IMR-90 (cell line): Measurements from ENCODE around the gene ASAH2. TPM values are rescaled to one million over a fixed set of nuclear protein-coding genes. Genes with fewer than 3 reads are reported as not detected.

Experiments used
- ATAC-seq: fragments of 200-7000 bp; cut with Tn5 transposase; 2 replicates; pipeline ENCODE4 v1.9.1; 2020; ENCODE audit warnings: low read depth, mild to moderate bottlenecking, moderate library complexity
- BruUV-seq: library from RNA; stranded (reverse); fragments of 400-500 nt; replicated peaks from 2 replicates; lab custom pipeline; 2021; lab: Mats Ljungman, UMichigan
- CTCF ChIA-PET: fragments of 300-600 bp; formaldehyde crosslinking; extraction: SDS; loops from one replicate; lab custom pipeline; 2021; ENCODE audit warnings: antibody characterized with exemption; lab: Yijun Ruan, JAX
- POLR2A ChIA-PET: fragments of 300-600 bp; sonication (Branson Sonifier 250); formaldehyde crosslinking; loops from one replicate; lab custom pipeline; 2022; ENCODE audit warnings: antibody characterized with exemption; ENCODE audit not compliant: unreplicated experiment; lab: Charles Lee
- DNase-seq: peaks from one replicate; pipeline ENCODE4 v3.0.0; 2013
- H2AFZ ChIP-seq: replicated peaks from 2 replicates; pipeline ENCODE3; 2013; ENCODE audit warnings: low read length, mild to moderate bottlenecking; ENCODE audit not compliant: poor library complexity
- H2AK5ac ChIP-seq: 2 replicates; pipeline ENCODE4 v1.6.1; 2013; ENCODE audit warnings: low read depth, low read length, inconsistent platforms
- H2AK9ac ChIP-seq: replicated peaks from 2 replicates; pipeline ENCODE3; 2013; ENCODE audit warnings: mild to moderate bottlenecking, low read depth, low read length, moderate library complexity; ENCODE audit not compliant: poor library complexity
- H2BK120ac ChIP-seq: 2 replicates; pipeline ENCODE4 v1.6.1; 2013; ENCODE audit warnings: low read depth, low read length, inconsistent platforms
- H2BK15ac ChIP-seq: 3 replicates; pipeline ENCODE4 v1.6.1; 2013; ENCODE audit warnings: low read depth, low read length, inconsistent platforms
- H2BK20ac ChIP-seq: 2 replicates; pipeline ENCODE4 v1.6.1; 2013; ENCODE audit warnings: low read depth, mild to moderate bottlenecking, inconsistent platforms, low read length, moderate library complexity
- H2BK5ac ChIP-seq: 2 replicates; pipeline ENCODE4 v1.6.1; 2013; ENCODE audit warnings: mild to moderate bottlenecking, low read depth, low read length, inconsistent platforms; ENCODE audit not compliant: poor library complexity, severe bottlenecking
- H3K14ac ChIP-seq: replicated peaks from 2 replicates; pipeline ENCODE4 v1.6.1; 2013; ENCODE audit warnings: low read depth, low read length, inconsistent platforms
- H3K18ac ChIP-seq: 2 replicates; pipeline ENCODE4 v1.6.1; 2013; ENCODE audit warnings: low read depth, low read length, control low read depth
- H3K23ac ChIP-seq: 2 replicates; pipeline ENCODE4 v1.6.1; 2013; ENCODE audit warnings: low read depth, low read length, inconsistent platforms
- H3K27ac ChIP-seq: 2 replicates; pipeline ENCODE4 v1.5.1; 2013; ENCODE audit warnings: mild to moderate bottlenecking, control low read depth, low read length; ENCODE audit not compliant: insufficient read depth
- H3K27me3 ChIP-seq: 2 replicates; pipeline ENCODE4 v1.6.1; 2013; ENCODE audit warnings: low read length; ENCODE audit not compliant: control insufficient read depth, insufficient read depth
- H3K36me3 ChIP-seq: 2 replicates; pipeline ENCODE4 v1.6.1; 2013; ENCODE audit warnings: low read length, mixed read lengths; ENCODE audit not compliant: control insufficient read depth, insufficient read depth
- H3K4ac ChIP-seq: 2 replicates; pipeline ENCODE4 v1.6.1; 2013; ENCODE audit warnings: low read depth, low read length, inconsistent platforms
- H3K4me1 ChIP-seq: 2 replicates; pipeline ENCODE4 v1.6.1; 2013; ENCODE audit warnings: low read length, mixed read lengths; ENCODE audit not compliant: control insufficient read depth, insufficient read depth
- H3K4me2 ChIP-seq: 2 replicates; pipeline ENCODE4 v1.6.1; 2013; ENCODE audit warnings: low read depth, mild to moderate bottlenecking, control low read depth, low read length, moderate library complexity
- H3K4me3 ChIP-seq: 2 replicates; pipeline ENCODE4 v1.5.1; 2013; ENCODE audit warnings: low read depth, mild to moderate bottlenecking, control low read depth, low read length, moderate library complexity; ENCODE audit not compliant: insufficient read depth
- H3K56ac ChIP-seq: 2 replicates; pipeline ENCODE4 v1.6.1; 2013; ENCODE audit warnings: low read length, inconsistent platforms; ENCODE audit not compliant: insufficient read depth; ENCODE audit errors: extremely low read depth
- H3K79me1 ChIP-seq, 2 experiments: 2 replicates each; pipeline ENCODE4 v1.6.1; 2013; ENCODE audit warnings: low read length in 2 of 2, inconsistent platforms in 1 of 2, low read depth in 1 of 2
- H3K9ac ChIP-seq: 2 replicates; pipeline ENCODE4 v1.6.1; 2013; ENCODE audit warnings: low read depth, low read length, control low read depth
- H3K9me1 ChIP-seq: 2 replicates; pipeline ENCODE4 v1.6.1; 2013; ENCODE audit warnings: low read length, inconsistent platforms; ENCODE audit not compliant: insufficient read depth
- H3K9me3 ChIP-seq: 2 replicates; pipeline ENCODE4 v1.6.1; 2013; ENCODE audit warnings: low read length; ENCODE audit not compliant: control insufficient read depth, insufficient read depth
- H4K20me1 ChIP-seq: 2 replicates; pipeline ENCODE4 v1.6.1; 2013; ENCODE audit warnings: low read length, inconsistent platforms; ENCODE audit not compliant: insufficient read depth
- H4K5ac ChIP-seq: 2 replicates; pipeline ENCODE4 v1.6.1; 2013; ENCODE audit warnings: mild to moderate bottlenecking, low read depth, low read length, control low read depth
- H4K8ac ChIP-seq, 2 experiments: 2 replicates each; pipeline ENCODE4 v1.6.1; 2013; ENCODE audit warnings: low read depth in 2 of 2, low read length in 2 of 2, control low read depth in 1 of 2, inconsistent platforms in 1 of 2
- H4K91ac ChIP-seq: 2 replicates; pipeline ENCODE4 v1.6.1; 2013; ENCODE audit warnings: low read depth, low read length, inconsistent platforms; ENCODE audit not compliant: insufficient read depth
- CEBPB ChIP-seq: IDR thresholded peaks from 2 replicates; pipeline ENCODE4 v1.6.1; 2012; ENCODE audit warnings: low read depth, low read length, improper control_type of control experiment
- CHD1 ChIP-seq: IDR thresholded peaks from 2 replicates; pipeline ENCODE4 v1.6.1; 2012; ENCODE audit warnings: low read depth, low read length, improper control_type of control experiment
- RFX5 ChIP-seq: IDR thresholded peaks from 2 replicates; pipeline ENCODE4 v1.8.0; 2012; ENCODE audit warnings: low read depth, mild to moderate bottlenecking, low read length, moderate library complexity
- WGBS, 2 experiments: methylation state at CpG; one replicate each; pipeline versions ENCODE4 v1.1.5 to v1.1.7; 2013; ENCODE audit warnings: missing lambda C conversion rate in 2 of 2; ENCODE audit not compliant: insufficient read length in 1 of 2; ENCODE audit errors: extremely low coverage in 2 of 2; 5-methylcytosine and 5-hydroxymethylcytosine counted together
- dilution Hi-C: fragments of 300-500 bp; cut with HindIII; formaldehyde crosslinking; loops from one replicate; pipeline ENCODE4 v1.14.3; 2018; ENCODE audit warnings: low sequenced_read_pairs; ENCODE audit not compliant: unreplicated experiment
- in situ Hi-C: fragments of 300-500 bp; cut with MboI; formaldehyde crosslinking; loops from 3 replicates; pipeline ENCODE4 v1.14.3; 2019; ENCODE audit warnings: low sequenced_read_pairs, inconsistent platforms, mixed read lengths
- intact Hi-C: fragments of 100-400 bp; cut with micrococcal nuclease; formaldehyde crosslinking; loops from 2 replicates; pipeline ENCODE4 v1.10.0; 2022
- polyA plus RNA-seq, 3 experiments: library from polyadenylated mRNA; depleted of rRNA; stranded (reverse); fragments of >200 nt; gene quantifications; 2 replicates each; pipeline ENCODE4 v1.2.3, GENCODE V29; 2012; ENCODE audit warnings: low replicate concordance in 1 of 3
- total RNA-seq: library from RNA; depleted of rRNA; stranded (reverse); fragments of >200 nt; gene quantifications from 2 replicates; pipeline ENCODE4 v1.2.3, GENCODE V29; 2012
- TF ChIP-seq, protein P1 (sequence below): fragments of 150-350 bp; IDR thresholded peaks from 2 replicates; pipeline ENCODE4 v1.6.1; 2016; ENCODE audit warnings: low read depth, mild to moderate bottlenecking, low read length, moderate library complexity, borderline replicate concordance
- TF ChIP-seq, protein P2 (sequence below): fragments of 150-350 bp; IDR thresholded peaks from 2 replicates; pipeline ENCODE4 v1.6.1; 2017; ENCODE audit warnings: mild to moderate bottlenecking, antibody characterized with exemption, low read length, low read depth

Gene ASAH2
- total and polyA plus RNA-seq, 2 of the 4 experiments (the other 2 are of a cell fraction) = 0.18 to 0.31 TPM

DNA sequence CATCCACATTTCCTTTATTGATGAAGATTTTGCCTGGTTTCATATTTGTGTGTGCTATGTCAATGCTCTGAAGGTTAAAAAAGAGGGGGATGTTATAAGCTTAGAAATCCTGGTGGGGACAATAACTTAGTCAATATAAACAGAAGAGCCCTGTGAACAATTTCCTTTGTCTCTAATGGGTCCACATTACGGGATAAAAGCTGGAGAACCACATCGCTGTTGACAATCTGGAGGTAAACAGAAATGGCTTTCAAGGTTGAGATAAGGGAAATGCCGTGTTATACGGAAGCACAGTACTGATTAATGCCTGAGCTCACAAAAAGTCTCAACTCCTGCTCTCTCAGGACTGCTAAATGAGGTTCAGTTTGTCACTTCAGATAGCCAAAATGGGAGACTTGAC is 16.8 kb downstream of the ASAH2 start:
- H3K9me1 ChIP-seq = no peaks in the 10 kb centered on the region
- H2AK5ac ChIP-seq = no peak overlapping the region
- H2BK20ac ChIP-seq = no peak overlapping the region
- in situ Hi-C loops = no loop called here
- no TSS peak for BruUV-seq
- no peak overlapping the region for H4K5ac ChIP-seq
- H3K27me3 ChIP-seq = peaks cover 34% of the 10 kb centered on the region
- no peak overlapping the region for H3K4ac ChIP-seq
- WGBS, 2 experiments = no CpG with 5 or more reads among the region's 4 CpGs
- H3K9me3 ChIP-seq = no peaks in the 10 kb centered on the region
- CTCF ChIA-PET = no interaction called here
- H2AFZ ChIP-seq = no peak overlapping the region
- no peak overlapping the region for H3K18ac ChIP-seq
- H3K36me3 ChIP-seq = no peaks in the 10 kb centered on the region
- no peak overlapping the region for H3K14ac ChIP-seq
- dilution Hi-C loops = no loop called here
- POLR2A ChIA-PET = no interaction called here
- H4K20me1 ChIP-seq = no peaks in the 10 kb centered on the region
- no peak overlapping the region for H4K91ac ChIP-seq
- no peak overlapping the region for H2BK15ac ChIP-seq
- H3K27ac ChIP-seq = no peak overlapping the region
- no peak overlapping the region for H3K4me2 ChIP-seq
- no peak for DNase-seq
- no peak overlapping the region for H2BK5ac ChIP-seq
- H3K79me1 ChIP-seq = no peaks in the 10 kb centered on the region
- no peak overlapping the region for H4K8ac ChIP-seq
- no peak for TF ChIP-seq CEBPB
- no peak for TF ChIP-seq CHD1
- no peak for TF ChIP-seq RFX5
- TF ChIP-seq, protein P1, sequence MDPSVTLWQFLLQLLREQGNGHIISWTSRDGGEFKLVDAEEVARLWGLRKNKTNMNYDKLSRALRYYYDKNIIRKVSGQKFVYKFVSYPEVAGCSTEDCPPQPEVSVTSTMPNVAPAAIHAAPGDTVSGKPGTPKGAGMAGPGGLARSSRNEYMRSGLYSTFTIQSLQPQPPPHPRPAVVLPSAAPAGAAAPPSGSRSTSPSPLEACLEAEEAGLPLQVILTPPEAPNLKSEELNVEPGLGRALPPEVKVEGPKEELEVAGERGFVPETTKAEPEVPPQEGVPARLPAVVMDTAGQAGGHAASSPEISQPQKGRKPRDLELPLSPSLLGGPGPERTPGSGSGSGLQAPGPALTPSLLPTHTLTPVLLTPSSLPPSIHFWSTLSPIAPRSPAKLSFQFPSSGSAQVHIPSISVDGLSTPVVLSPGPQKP = no peak
- TF ChIP-seq, protein P2, sequence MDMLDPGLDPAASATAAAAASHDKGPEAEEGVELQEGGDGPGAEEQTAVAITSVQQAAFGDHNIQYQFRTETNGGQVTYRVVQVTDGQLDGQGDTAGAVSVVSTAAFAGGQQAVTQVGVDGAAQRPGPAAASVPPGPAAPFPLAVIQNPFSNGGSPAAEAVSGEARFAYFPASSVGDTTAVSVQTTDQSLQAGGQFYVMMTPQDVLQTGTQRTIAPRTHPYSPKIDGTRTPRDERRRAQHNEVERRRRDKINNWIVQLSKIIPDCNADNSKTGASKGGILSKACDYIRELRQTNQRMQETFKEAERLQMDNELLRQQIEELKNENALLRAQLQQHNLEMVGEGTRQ = no peak
- intact Hi-C loops = no loop called here
- no peak for ATAC-seq
- no peak overlapping the region for H2AK9ac ChIP-seq
- H3K56ac ChIP-seq = no peak overlapping the region
- no peak overlapping the region for H3K4me3 ChIP-seq
- no peak overlapping the region for H3K23ac ChIP-seq
- no peak overlapping the region for H3K9ac ChIP-seq
- no peak overlapping the region for H2BK120ac ChIP-seq
- no peaks in the 10 kb centered on the region for H3K4me1 ChIP-seq
